H1 (cell line): ENCODE results near the gene VIPR2. TPM values are rescaled to one million over a fixed set of nuclear protein-coding genes. Genes with fewer than 3 reads are reported as not detected.
"Not testable (repeated sequence)": the region's sequence is repeated elsewhere in the genome, so short reads cannot be mapped to it uniquely, and the experiment has no call there.

ENCODE experiments used
- CTCF ChIA-PET: fragments of 300-600 bp; sonication (Branson Sonifier 250); formaldehyde crosslinking; loops from one replicate; lab custom pipeline; 2021; ENCODE audit not compliant: partially characterized antibody; lab: Charles Lee
- POLR2A ChIA-PET: fragments of 300-600 bp; sonication (Branson Sonifier 250); formaldehyde crosslinking; loops from one replicate; lab custom pipeline; 2021; ENCODE audit warnings: inconsistent platforms; ENCODE audit not compliant: partially characterized antibody; lab: Charles Lee
- DNase-seq, 2 experiments: peaks; one replicate each; pipeline versions ENCODE4 v3.0.0 to v3.0.0-alpha.2; 2010 to 2022; ENCODE audit warnings: low spot score in 2 of 2, low read depth in 1 of 2, mixed read lengths in 1 of 2
- FAIRE-seq: peaks from 2 replicates; lab custom pipeline; 2011; peaks lifted over from hg19 to GRCh38; lab: Jason Lieb, UNC
- H2AFZ ChIP-seq: 2 replicates; pipeline ENCODE4 v1.8.1; 2012; ENCODE audit warnings: low read length, inconsistent platforms
- H2AK5ac ChIP-seq: 2 replicates; pipeline ENCODE4 v1.6.1; 2013; ENCODE audit warnings: low read depth, low read length
- H2BK120ac ChIP-seq: replicated peaks from 2 replicates; pipeline ENCODE3; 2013; ENCODE audit warnings: low read depth, low read length, inconsistent platforms
- H2BK12ac ChIP-seq: 2 replicates; pipeline ENCODE4 v1.6.1; 2013; ENCODE audit warnings: low read depth, low read length
- H2BK15ac ChIP-seq: 2 replicates; pipeline ENCODE4 v1.6.1; 2013; ENCODE audit warnings: low read length
- H2BK20ac ChIP-seq: 2 replicates; pipeline ENCODE4 v1.6.1; 2013; ENCODE audit warnings: low read length
- H2BK5ac ChIP-seq: 2 replicates; pipeline ENCODE4 v1.6.1; 2013; ENCODE audit warnings: low read depth, low read length
- H3K14ac ChIP-seq: 2 replicates; pipeline ENCODE4 v1.6.1; 2013; ENCODE audit warnings: inconsistent platforms; ENCODE audit not compliant: insufficient read length
- H3K18ac ChIP-seq: 2 replicates; pipeline ENCODE4 v1.6.1; 2013; ENCODE audit warnings: low read length; ENCODE audit errors: extremely low read depth
- H3K23ac ChIP-seq: 2 replicates; pipeline ENCODE4 v1.6.1; 2013; ENCODE audit warnings: inconsistent platforms; ENCODE audit not compliant: insufficient read length
- H3K23me2 ChIP-seq: 2 replicates; pipeline ENCODE4 v1.6.1; 2013; ENCODE audit warnings: low read depth, low read length
- H3K27ac ChIP-seq: 2 replicates; pipeline ENCODE4 v1.6.1; 2011; ENCODE audit warnings: low read depth, low read length, inconsistent platforms
- H3K27me3 ChIP-seq, 4 experiments: replicated peaks in 1 of 4; 1 replicate in 1 of 4; 2 replicates in 3 of 4; pipeline versions ENCODE4 v1.6.1 to v1.8.1; 2011 to 2013; ENCODE audit warnings: low read length in 3 of 4, mild to moderate bottlenecking in 3 of 4, inconsistent platforms in 2 of 4, mixed read lengths in 2 of 4, moderate library complexity in 1 of 4; ENCODE audit not compliant: control insufficient read depth in 3 of 4, insufficient read depth in 3 of 4; ENCODE audit errors: extremely low read depth in 1 of 4
- H3K36me3 ChIP-seq, 4 experiments: 2 replicates each; pipeline versions ENCODE4 v1.6.1 to v1.8.1; 2011 to 2013; ENCODE audit warnings: mild to moderate bottlenecking in 4 of 4, low read length in 3 of 4, moderate library complexity in 2 of 4, control low read depth in 1 of 4, inconsistent platforms in 1 of 4; ENCODE audit not compliant: insufficient read depth in 4 of 4, control insufficient read depth in 2 of 4
- H3K4ac ChIP-seq: replicated peaks from 2 replicates; pipeline ENCODE3; 2013; ENCODE audit warnings: low read length, low read depth, mixed read lengths, inconsistent platforms; ENCODE audit not compliant: insufficient read length
- H3K4me1 ChIP-seq, 4 experiments: replicated peaks in 1 of 4; 1 replicate in 1 of 4; 2 replicates in 3 of 4; pipeline versions ENCODE4 v1.6.1 to v1.8.1; 2011 to 2013; ENCODE audit warnings: low read length in 3 of 4, inconsistent platforms in 2 of 4, mixed read lengths in 1 of 4; ENCODE audit not compliant: insufficient read depth in 4 of 4, control insufficient read depth in 3 of 4
- H3K4me2 ChIP-seq, 2 experiments: 2 replicates each; pipeline versions ENCODE4 v1.6.1 to v1.8.1; 2011 to 2013; ENCODE audit warnings: low read depth in 2 of 2, low read length in 2 of 2, control low read depth in 1 of 2, inconsistent platforms in 1 of 2, mild to moderate bottlenecking in 1 of 2; ENCODE audit not compliant: insufficient read depth in 1 of 2
- H3K4me3 ChIP-seq, 4 experiments: fragments of 200-600, 300-600 bp in 1 of 4; sonication (generic), shearing (Covaris generic), sonication (Bioruptor Twin) in 1 of 4; 2 replicates each; pipeline versions ENCODE4 v1.5.1 to v1.8.1; 2011 to 2016; ENCODE audit warnings: low read length in 4 of 4, low read depth in 3 of 4, control low read depth in 2 of 4, inconsistent platforms in 2 of 4, mild to moderate bottlenecking in 2 of 4, mixed read lengths in 1 of 4, moderate library complexity in 1 of 4; ENCODE audit not compliant: insufficient read depth in 2 of 4; ENCODE audit errors: extremely low read depth in 1 of 4
- H3K56ac ChIP-seq: replicated peaks from 2 replicates; pipeline ENCODE3; 2013; ENCODE audit warnings: low read depth, mild to moderate bottlenecking, mixed read lengths, low read length, inconsistent platforms; ENCODE audit not compliant: insufficient read length
- H3K79me1 ChIP-seq: 2 replicates; pipeline ENCODE4 v1.6.1; 2013; ENCODE audit warnings: low read depth, low read length, control low read depth
- H3K79me2 ChIP-seq, 2 experiments: 2 replicates each; pipeline versions ENCODE4 v1.6.1 to v1.8.1; 2012 to 2013; ENCODE audit warnings: low read length in 2 of 2, mild to moderate bottlenecking in 2 of 2, inconsistent platforms in 1 of 2; ENCODE audit not compliant: insufficient read depth in 2 of 2, control insufficient read depth in 1 of 2
- H3K9ac ChIP-seq, 4 experiments: replicated peaks in 1 of 4; 1 replicate in 1 of 4; 2 replicates in 3 of 4; pipeline versions ENCODE4 v1.6.1 to v1.8.1; 2011 to 2013; ENCODE audit warnings: low read depth in 3 of 4, low read length in 3 of 4, control low read depth in 2 of 4, mild to moderate bottlenecking in 2 of 4, moderate library complexity in 2 of 4, inconsistent platforms in 1 of 4; ENCODE audit errors: extremely low read depth in 1 of 4
- H3K9me3 ChIP-seq, 2 experiments: 2 replicates each; pipeline versions ENCODE4 v1.6.1 to v1.8.1; 2012 to 2013; ENCODE audit warnings: mild to moderate bottlenecking in 2 of 2, moderate library complexity in 2 of 2, control low read depth in 1 of 2, inconsistent platforms in 1 of 2, low read depth in 1 of 2, low read length in 1 of 2, mixed read lengths in 1 of 2; ENCODE audit not compliant: insufficient read depth in 2 of 2
- H4K20me1 ChIP-seq, 2 experiments: replicated peaks in 1 of 2; 2 replicates each; pipeline versions ENCODE3 to v1.8.1; 2011 to 2013; ENCODE audit warnings: inconsistent platforms in 2 of 2, low read length in 2 of 2, mild to moderate bottlenecking in 1 of 2; ENCODE audit not compliant: insufficient read depth in 2 of 2, control insufficient read depth in 1 of 2
- H4K5ac ChIP-seq: 2 replicates; pipeline ENCODE4 v1.6.1; 2013; ENCODE audit warnings: low read length, low read depth, mixed read lengths, inconsistent platforms; ENCODE audit not compliant: insufficient read length
- H4K8ac ChIP-seq: 2 replicates; pipeline ENCODE4 v1.8.0; 2013; ENCODE audit warnings: mild to moderate bottlenecking, moderate library complexity, low read length, inconsistent platforms; ENCODE audit not compliant: insufficient read depth; ENCODE audit errors: extremely low read depth
- H4K91ac ChIP-seq: replicated peaks from 2 replicates; pipeline ENCODE3; 2013; ENCODE audit warnings: low read length, mixed read lengths, inconsistent platforms; ENCODE audit not compliant: insufficient read length
- RNF2 ChIP-seq: fragments of 200-900, 300-1000 bp; sonication (generic); IDR thresholded peaks from 2 replicates; pipeline ENCODE4 v1.7.1; 2016; ENCODE audit warnings: borderline replicate concordance, low read depth, mild to moderate bottlenecking, antibody characterized with exemption, low read length; ENCODE audit not compliant: poor library complexity, severe bottlenecking; ENCODE audit errors: missing control alignments
- WGBS, 2 experiments: shearing (Covaris generic) in 1 of 2; methylation state at CpG; one replicate each; pipeline versions ENCODE4 v1.1.6 to v1.1.7; 2013 to 2015; ENCODE audit warnings: low lambda C conversion rate in 2 of 2, mixed read lengths in 2 of 2, inconsistent platforms in 1 of 2, low coverage in 1 of 2, missing lambda C conversion rate in 1 of 2; ENCODE audit not compliant: insufficient replicate concordance in 2 of 2, insufficient coverage in 1 of 2, insufficient read length in 1 of 2; ENCODE audit errors: extremely low coverage in 1 of 2, missing lambda C conversion rate in 1 of 2; 5-methylcytosine and 5-hydroxymethylcytosine counted together
- polyA plus RNA-seq, 7 experiments: library from polyadenylated mRNA; depleted of rRNA in 3 of 7; stranded (reverse) in 5 of 7; unstranded in 2 of 7; fragments of >200 nt in 5 of 7; fragments of 200-250 nt in 2 of 7; gene quantifications; 1 replicate in 5 of 7; 2 replicates in 1 of 7; 4 replicates in 1 of 7; pipeline versions ENCODE4 v1.2.1 to v1.2.3, GENCODE V29; 2011 to 2013; ENCODE audit warnings: missing spikeins in 2 of 7, mixed read lengths in 2 of 7
- total RNA-seq: library from RNA; stranded (reverse); fragmentation: NEBNext Ultra II Directional; extraction: Animal tissue kit (Norgen Biotek cat#: 25700); gene quantifications from 2 replicates; pipeline ENCODE4 v1.2.1, GENCODE V29; 2021

The VIPR2 gene
- total and polyA plus RNA-seq, 2 of the 8 experiments (the other 6 are each of a cell fraction or from before 2014, with no cell fraction given) = 2.4 to 6.3 TPM

DNA sequence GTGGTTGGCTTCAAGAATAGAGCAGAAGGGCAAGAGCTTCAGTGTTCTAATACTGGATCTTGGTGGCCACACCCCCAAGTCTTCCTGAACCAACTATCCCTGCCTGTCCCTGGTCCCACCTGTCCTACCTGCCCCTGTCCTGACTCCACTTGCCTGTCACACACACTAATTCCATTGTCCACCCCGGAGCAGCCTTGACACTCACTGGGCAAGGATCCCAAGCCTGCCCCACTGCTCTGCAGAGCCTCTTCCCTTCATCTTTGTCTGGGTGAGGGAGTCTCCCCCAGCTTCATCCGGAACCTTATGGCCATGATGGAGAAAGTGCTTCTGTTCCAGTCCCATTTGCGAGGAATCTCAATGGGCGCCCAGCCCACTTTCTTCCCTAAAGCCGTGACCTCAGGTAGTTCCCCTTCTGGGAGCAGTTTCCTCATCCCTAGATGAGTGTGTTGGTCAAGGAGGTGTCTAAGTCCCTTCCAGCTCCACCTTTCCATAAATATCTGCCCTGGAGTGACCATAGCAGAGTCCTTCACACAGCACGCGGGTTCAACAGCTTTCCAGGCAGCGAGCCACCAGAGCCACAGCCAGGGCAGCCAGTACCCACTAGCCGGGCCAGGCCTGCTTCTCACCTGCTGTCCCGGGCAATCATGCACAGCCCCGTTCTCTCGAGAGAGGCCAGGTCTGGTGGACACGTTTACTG, 61.5 kb downstream of the VIPR2 start (continued):
- TF ChIP-seq RNF2 = no peak
- TF ChIP-seq, all 59 proteins: peak for 0

DNA sequence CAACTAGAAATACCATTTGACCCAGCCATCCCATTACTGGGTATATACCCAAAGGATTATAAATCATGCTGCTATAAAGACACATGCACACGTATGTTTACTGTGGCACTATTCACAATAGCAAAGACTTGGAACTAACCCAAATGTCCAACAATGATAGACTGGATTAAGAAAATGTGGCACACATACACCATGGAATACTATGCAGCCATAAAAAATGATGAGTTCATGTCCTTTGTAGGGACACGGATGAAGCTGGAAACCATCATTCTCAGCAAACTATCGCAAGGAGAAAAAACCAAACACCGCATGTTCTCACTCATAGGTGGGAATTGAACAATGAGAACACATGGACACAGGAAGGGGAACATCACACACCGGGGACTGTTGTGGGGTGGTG, 62.6 kb downstream of the VIPR2 start:
- DNase-seq, H4K5ac ChIP-seq, H2BK12ac ChIP-seq, POLR2A ChIA-PET, H2BK15ac ChIP-seq, H2AFZ ChIP-seq, H3K9me3 ChIP-seq, H2BK20ac ChIP-seq, H3K79me2 ChIP-seq, H2AK5ac ChIP-seq, H2BK5ac ChIP-seq, H3K79me1 ChIP-seq, H3K56ac ChIP-seq, H4K91ac ChIP-seq, H3K27me3 ChIP-seq, H3K4me3 ChIP-seq, H3K9ac ChIP-seq, H3K18ac ChIP-seq, H3K23ac ChIP-seq, H3K36me3 ChIP-seq, H3K4ac ChIP-seq, H4K20me1 ChIP-seq, H3K4me1 ChIP-seq, FAIRE-seq, H3K23me2 ChIP-seq, H4K8ac ChIP-seq, CTCF ChIA-PET, H3K14ac ChIP-seq, H3K4me2 ChIP-seq, H3K27ac ChIP-seq, H2BK120ac ChIP-seq: not testable (repeated sequence)
- WGBS, 2 experiments = 80% methylated on average over 1 of the region's 5 CpGs; no CpG with 5 or more reads in 1 of the 2 experiments
